ENCODE measurements around the gene CPXM2.
A peak's percentile ranks its signal among the peaks of the same experiment; 100 is the strongest.
"Not testable (repeated sequence)": the region's sequence is repeated elsewhere in the genome, so short reads cannot be mapped to it uniquely, and the experiment has no call there.

Gene CPXM2

DNA sequence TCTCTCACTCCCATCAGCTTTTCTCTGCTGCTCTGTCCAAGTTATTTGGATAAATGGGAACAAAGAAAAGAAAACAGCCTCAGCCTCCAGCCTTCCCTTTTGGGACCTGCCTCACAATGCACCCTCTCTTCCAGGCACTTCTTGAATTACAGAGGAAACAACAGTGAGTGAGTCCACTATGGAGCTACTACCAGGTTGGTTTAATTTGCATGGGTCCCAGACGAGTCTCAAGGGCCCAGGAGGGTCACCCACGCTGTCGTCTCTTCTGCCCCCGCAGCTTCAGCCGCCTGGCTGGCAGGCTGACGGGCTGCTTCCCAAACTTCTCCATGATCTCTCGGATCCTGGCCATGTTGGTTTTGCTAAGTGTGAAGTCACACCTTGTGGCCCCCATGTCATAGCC is 145.1 kb downstream of the CPXM2 start:
- no peak for DNase-seq

DNA sequence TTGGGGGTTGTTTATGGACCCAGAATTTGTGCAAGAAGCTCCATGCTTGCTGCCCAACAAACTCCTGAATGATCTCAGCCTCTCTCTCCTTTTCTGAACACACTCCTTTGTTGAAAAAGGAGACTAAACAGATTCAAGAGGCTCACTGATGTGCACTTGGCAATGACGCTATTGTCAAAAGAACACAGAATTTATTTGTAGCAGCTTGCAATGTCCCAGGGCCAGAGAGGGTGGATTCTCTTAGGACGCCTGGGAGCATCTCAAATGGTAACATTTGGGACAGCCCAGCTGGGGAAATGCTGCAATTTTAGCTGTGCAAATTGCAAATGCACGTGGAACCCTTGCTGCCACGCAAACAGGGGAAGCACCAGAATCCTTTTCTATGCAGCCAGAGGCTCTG is 145.5 kb downstream of the CPXM2 start:
- peak in 1 of 58 donors; percentile 19 for DNase-seq

DNA sequence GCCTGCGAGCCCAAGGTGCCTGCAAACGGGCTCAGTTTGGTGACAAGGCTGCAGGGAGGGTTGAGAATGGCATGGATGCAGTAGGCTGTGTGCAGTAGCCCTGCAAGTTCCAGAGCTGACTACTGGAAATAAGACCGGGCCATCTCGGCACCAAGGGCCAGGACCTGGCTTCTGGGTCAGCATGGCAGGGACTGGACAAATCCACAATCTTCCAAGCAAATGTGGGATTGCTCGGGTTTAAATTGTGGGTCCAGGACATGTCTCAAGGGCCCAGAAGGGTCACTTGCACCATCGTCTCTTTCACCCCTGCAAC is 147.4 kb downstream of the CPXM2 start:
- DNase-seq, result no peak

GRCh38 chr10:123743441-123744223 is 148.0 kb downstream of the CPXM2 start:
- no peak for DNase-seq

- DNase-seq, result no peak
These were observed 148.7 kb downstream of the CPXM2 start for GRCh38 chr10:123742751-123743440.

DNA sequence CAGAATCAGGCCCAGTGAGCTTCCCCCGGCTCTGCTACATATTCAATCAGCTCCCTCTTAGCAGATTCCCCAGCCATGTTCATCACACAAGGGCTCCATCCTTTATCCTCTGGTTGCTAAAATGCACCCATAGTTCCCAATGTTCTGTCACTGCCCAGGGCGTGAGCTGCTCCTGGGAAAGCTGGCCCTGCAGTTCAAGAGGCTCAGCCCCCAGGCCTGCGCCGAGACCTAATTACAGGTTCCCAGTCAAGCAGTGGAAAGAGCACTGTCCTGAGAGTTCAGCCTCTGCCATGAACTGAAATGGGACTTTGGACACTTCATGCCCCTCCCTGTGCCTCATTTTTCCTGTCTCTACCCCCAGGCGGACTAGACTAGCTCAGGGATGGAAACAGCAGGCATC is 149.9 kb downstream of the CPXM2 start:
- no peak for DNase-seq

- DNase-seq, result no peak
These were observed 150.5 kb downstream of the CPXM2 start for GRCh38 chr10:123741146-123741545.

- not testable (repeated sequence) for DNase-seq
These were observed 154.7 kb downstream of the CPXM2 start for GRCh38 chr10:123736917-123737316.

DNA sequence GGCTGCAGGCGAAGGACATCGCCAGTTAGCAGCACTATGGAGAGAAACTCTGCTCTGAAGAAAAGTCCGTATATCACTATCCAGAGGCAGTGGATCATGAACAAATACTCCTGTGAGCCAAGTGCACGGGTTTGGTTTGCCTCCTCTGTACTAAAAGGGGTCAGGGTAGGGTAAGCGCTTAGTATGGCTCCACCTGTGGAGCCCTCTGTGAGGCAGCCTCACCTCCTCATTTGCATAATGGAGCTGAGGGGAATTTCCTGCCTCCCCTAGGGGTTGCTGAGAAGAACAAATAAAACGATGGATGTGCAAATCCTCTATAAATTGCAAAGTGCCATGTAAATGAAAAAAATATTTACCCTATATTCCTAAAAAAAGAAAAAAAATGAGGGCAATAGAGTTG is 162.1 kb downstream of the CPXM2 start:
- DNase-seq, result no peak

DNA sequence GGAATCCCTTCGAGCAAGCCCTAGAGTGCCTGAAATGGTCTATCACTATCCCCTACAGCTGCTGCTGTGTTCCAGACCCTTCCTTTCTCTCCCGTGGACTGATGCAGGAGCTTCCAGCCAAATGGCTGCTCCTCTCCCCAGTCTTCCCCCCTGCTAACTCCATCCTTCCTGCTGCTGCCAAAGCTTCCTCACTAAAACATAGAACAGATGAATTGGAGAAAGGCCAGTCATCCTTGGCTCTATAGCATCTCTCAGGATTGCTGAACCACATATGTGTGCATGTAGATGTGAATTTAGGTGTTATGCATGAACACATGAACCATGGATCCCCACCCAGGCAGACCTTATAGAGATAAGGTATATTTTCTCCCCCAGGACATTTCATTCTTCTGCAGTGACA is 164.8 kb downstream of the CPXM2 start:
- DNase-seq, result no peak

- DNase-seq, result no peak
These were observed 165.2 kb downstream of the CPXM2 start for GRCh38 chr10:123726381-123726780.

DNA sequence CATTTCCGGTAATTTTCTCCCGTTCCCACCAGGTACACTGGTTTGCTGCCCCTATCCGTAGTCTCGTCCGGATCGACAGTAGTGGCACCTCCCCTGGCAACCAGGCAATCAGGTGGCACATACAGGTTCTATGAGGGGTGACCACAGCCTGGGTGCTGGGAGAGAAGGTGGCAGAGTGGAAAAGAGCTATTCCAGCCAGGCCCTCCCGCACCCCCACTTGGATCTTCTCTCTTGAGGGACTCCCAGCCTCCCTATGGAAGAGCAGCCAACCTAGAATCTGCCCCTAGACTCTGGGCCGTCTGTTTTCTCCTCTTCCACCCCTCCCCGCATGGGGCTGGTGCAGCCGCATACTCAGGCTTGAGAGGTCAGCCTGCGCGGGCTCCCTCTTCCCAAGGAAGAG is 166.9 kb downstream of the CPXM2 start:
- DNase-seq, result no peak

GRCh38 chr10:123722351-123722750 is 169.3 kb downstream of the CPXM2 start:
- DNase-seq, result no peak

- no peak for DNase-seq
These were observed 170.1 kb downstream of the CPXM2 start for GRCh38 chr10:123721441-123722049.

- no peak for DNase-seq
These were observed 171.1 kb downstream of the CPXM2 start for GRCh38 chr10:123720536-123720935.

GRCh38 chr10:123718544-123719060 is 173.0 kb downstream of the CPXM2 start:
- no peak for DNase-seq

- no peak for DNase-seq
These were observed 174.3 kb downstream of the CPXM2 start for GRCh38 chr10:123717336-123717735.

DNA sequence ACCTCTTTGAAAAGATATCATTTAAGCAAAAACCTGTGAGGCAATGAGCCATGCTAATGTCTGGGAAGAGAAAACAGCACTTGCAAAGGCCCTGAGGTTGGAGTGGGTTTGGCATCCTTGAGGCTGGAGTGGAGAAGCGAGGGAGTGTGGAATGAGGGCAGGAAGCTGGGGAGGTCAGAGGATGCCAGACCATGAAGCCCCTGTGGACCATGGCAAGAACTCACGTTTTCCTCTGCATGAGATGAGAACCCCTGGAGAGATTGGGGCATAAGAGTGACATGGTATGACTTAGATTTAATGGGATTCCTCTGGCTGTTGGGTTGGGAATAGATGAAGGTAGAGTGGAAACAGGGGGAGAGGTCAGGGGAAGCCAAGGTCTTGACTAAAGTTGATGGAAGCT is 176.1 kb downstream of the CPXM2 start:
- DNase-seq, result no peak

DNA sequence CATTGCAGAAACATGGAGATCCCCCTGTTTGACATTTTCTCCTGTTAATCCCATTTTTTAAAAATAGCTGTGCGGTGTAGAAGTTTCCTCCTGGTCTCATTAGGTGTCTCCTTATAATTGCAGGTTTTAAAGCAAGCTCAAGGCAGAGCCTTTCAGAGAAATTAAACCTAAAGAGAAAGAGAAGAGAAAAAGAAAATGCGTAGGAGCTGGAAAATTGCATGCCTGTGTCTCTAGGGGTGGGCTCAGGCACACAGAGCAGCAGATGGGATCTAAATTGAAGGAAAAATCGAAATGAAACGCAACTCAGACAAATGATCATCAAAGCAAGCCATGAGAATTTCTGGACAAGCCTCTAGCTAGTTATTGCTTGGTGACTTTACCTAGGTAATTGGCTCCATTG is 185.4 kb downstream of the CPXM2 start:
- no peak for DNase-seq

GRCh38 chr10:123704812-123705211 is 186.8 kb downstream of the CPXM2 start:
- no peak for DNase-seq

DNA sequence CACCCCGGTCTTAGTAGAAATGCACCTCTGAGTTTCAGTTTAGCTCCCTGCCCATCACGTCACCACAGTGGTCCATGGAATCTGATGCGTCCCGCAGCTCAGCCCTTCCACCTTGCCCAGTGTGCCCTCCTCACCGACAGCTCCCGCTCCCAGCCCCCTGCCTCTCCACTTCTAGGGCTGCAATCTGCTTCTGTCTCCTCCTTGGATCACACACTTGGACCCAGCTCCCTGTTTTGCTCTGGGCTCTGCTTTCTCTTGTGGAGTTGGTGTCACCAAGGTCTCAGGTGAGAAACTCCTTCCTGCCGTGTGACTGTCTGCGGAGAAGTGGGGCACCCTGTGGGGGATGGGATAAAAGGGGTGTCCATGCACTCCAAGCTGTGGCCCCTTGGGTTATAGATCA is 187.5 kb downstream of the CPXM2 start:
- DNase-seq, result no peak

DNA sequence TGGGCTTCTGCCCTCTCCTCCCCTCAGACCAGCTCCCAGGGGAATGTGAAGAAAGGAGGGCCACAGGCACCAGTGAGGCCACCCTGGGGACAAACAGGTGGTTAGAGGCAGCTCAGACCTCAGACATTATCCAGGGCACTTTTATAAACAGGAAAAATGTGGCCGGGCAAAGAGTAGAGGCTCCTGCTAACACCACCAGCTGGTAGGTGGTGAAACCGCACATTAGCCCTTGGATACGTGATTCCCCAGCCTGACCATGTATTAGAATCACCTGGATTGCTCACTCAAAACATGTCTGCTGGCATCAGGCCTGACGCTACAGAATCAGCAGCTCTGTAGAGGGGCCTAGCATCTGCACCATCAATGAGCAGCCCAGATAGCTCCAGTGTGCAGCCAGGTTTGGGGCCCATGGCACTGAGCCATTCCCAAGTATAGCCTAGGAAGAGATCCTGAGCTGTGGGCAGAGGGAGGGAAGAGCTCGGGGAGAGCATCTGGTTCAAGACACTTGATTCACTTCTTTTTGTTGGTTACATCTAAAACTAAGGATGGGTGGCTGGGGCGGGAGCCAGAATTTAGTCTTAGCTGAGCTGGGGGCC is 188.3 kb downstream of the CPXM2 start:
- DNase-seq, result no peak

Data from anterior cingulate cortex (tissue), 58 donors.